Stomach (tissue), 9 donors: Measurements from ENCODE around the gene SIRPB1. TPM values are rescaled to one million over a fixed set of nuclear protein-coding genes. Genes with fewer than 3 reads are reported as not detected.

Source experiments
- DNase-seq, 2 donors: peaks; one replicate each; pipeline versions ENCODE4 v3.0.0 to v3.0.0-alpha.2; 2013 to 2019
- H3K27ac ChIP-seq, 5 donors: fragments of 200-600 bp in 4 of 5; sonication (generic) in 4 of 5; one replicate each; pipeline ENCODE4 v1.5.1; 2013 to 2019; ENCODE audit warnings: mild to moderate bottlenecking in 1 of 5, moderate library complexity in 1 of 5
- H3K27me3 ChIP-seq, 3 donors: fragments of 200-600 bp; sonication (generic); one replicate each; pipeline ENCODE4 v1.5.1; 2017 to 2019; ENCODE audit warnings: mixed run types in 1 of 3
- H3K36me3 ChIP-seq, 4 donors: fragments of 200-600 bp; sonication (generic); 1 replicate in 3 of 4; 2 replicates in 1 of 4; pipeline ENCODE4 v1.5.1; 2016 to 2019
- H3K4me1 ChIP-seq, 4 donors: fragments of 200-600 bp; sonication (generic); one replicate each; pipeline ENCODE4 v1.5.1; 2016 to 2019
- H3K4me3 ChIP-seq, 4 donors: fragments of 200-600 bp; sonication (generic) in 3 of 4; one replicate each; pipeline ENCODE4 v1.5.1; 2016 to 2019; ENCODE audit warnings: mild to moderate bottlenecking in 1 of 4
- H3K9me3 ChIP-seq, 4 donors: fragments of 200-600 bp; sonication (generic); one replicate each; pipeline ENCODE4 v1.5.1; 2016 to 2019
- CTCF ChIP-seq, 7 experiments: fragments of 450-650 bp in 4 of 7; fragments of 200-600 bp in 3 of 7; sonication (generic) in 3 of 7; IDR thresholded peaks; one replicate each; pipeline ENCODE4 v1.5.1; 2016 to 2019; ENCODE audit warnings: antibody characterized with exemption in 7 of 7, control low read depth in 2 of 7, mild to moderate bottlenecking in 1 of 7
- EP300 ChIP-seq: sonication (generic); formaldehyde crosslinking; IDR thresholded peaks from one replicate; pipeline ENCODE4 v1.6.1; 2017; ENCODE audit warnings: antibody characterized with exemption
- POLR2A ChIP-seq, 4 donors: fragments of 450-650 bp; IDR thresholded peaks; one replicate each; pipeline ENCODE4 v1.6.1; 2016; ENCODE audit warnings: antibody characterized with exemption in 4 of 4, control low read depth in 2 of 4, mild to moderate bottlenecking in 1 of 4, moderate library complexity in 1 of 4
- POLR2AphosphoS5 ChIP-seq, 3 donors: sonication (generic); formaldehyde crosslinking; IDR thresholded peaks; one replicate each; pipeline ENCODE4 v1.6.1; 2016; ENCODE audit warnings: antibody characterized with exemption in 3 of 3
- WGBS, 5 donors: extraction: QIAGEN DNeasy Blood & Tissue Kit in 3 of 5; methylation state at CpG; one replicate each; pipeline versions ENCODE4 v1.1.5 to v1.1.7; 2013 to 2018; 5-methylcytosine and 5-hydroxymethylcytosine counted together
- intact Hi-C: fragments of 100-400 bp; cut with DNase I; formaldehyde crosslinking; loops from one replicate; pipeline ENCODE4 v1.15.1; 2023; ENCODE audit warnings: low total_unique reads
- polyA plus RNA-seq, 3 donors: library from polyadenylated mRNA; stranded (reverse); fragments of 200-250 nt; gene quantifications; one replicate each; pipeline ENCODE4 v1.2.3, GENCODE V29; 2013
- total RNA-seq, 5 donors: library from RNA; depleted of rRNA; stranded (reverse); fragments of >200 nt; gene quantifications; one replicate each; pipeline versions ENCODE4 v1.1.0 to v1.2.3, GENCODE V29; 2014 to 2016
- donor health status: healthy with polysubstance abuse.
- donor health status: Bipolar disorder and iron deficiency.
- donor health status: healthy.

Gene SIRPB1
- total and polyA plus RNA-seq, 8 donors, result 0.18 to 14.0 (median 1.9) TPM; not detected in 2

- 20 to 36% (median 29%) methylated on average over 2 of the region's 2 CpGs for WGBS, 5 donors
- H3K9me3 ChIP-seq, result no peaks in the 10 kb centered on the region
- H3K4me3 ChIP-seq, result no peak overlapping the region
- H3K36me3 ChIP-seq, result no peaks in the 10 kb centered on the region
- TF ChIP-seq CTCF (IDR thresholded peaks at IDR 0.05), result no peak
- TF ChIP-seq POLR2AphosphoS5 (IDR thresholded peaks at IDR 0.05), result no peak
- TF ChIP-seq POLR2A (IDR thresholded peaks at IDR 0.05), result no peak
- TF ChIP-seq EP300, result no peak
- H3K27me3 ChIP-seq, result no peaks in the 10 kb centered on the region
- intact Hi-C loops, result loop anchor here (10.0 kb wide), 1 partner anchor 65 kb away; no protein-coding TSS in a partner anchor
- H3K27ac ChIP-seq, result no peak overlapping the region
- DNase-seq, result no peak
- no peaks in the 10 kb centered on the region for H3K4me1 ChIP-seq
These were observed 40.4 kb upstream of the SIRPB1 start for GRCh38 chr20:1660246-1660645.

DNA sequence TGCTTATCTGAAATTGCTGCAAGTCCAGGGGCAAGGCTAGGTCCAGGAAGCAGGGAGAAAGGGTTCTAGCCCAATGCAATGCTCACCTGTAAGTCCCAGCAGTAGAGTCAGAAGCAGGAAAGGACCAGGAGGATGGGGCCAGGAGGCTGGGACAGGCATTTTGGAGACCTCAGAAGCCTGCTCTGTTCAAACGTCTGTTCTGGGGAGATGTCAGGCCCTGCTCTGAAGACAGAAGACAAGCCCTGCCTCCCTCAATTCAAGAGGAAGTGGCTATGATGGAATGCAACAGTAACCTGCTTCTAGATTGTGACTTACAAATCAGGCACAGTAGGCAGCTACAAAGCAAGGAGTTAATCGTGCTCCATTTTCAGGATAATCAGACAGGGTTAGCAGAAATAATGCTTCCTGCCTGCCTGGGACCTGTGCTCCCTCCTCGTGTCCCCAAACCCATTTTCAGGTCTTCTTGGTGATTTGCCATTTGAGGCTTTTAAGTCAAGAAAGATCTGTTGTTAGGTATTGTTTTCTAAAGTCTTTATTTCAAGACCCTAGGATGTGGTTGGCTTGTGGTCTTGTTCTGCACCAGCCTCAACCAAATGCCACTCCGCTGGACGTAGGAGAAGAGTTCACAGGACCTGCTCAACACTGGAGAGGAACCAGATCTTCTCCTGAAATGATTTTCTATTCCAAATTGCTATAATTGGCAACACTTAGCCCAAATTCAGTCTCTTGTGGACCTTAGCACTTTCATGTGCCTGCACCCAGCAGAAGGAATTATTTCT, 37.9 kb upstream of the SIRPB1 start, which contains the start of gene SIRPG:
SIRPG (minus strand) TSS at position 224 of the 779 bp plus-strand sequence; CDS start at position 159, 65 bp downstream.
- Histone ChIP-seq H3K27me3 (no peaks in the 10 kb centered on the region), H3K9me3 (peaks cover 0 to 7% (median 2%) of the 10 kb centered on the region in 4 donors), H3K4me1 (no peaks in the 10 kb centered on the region), H3K4me3 (no peak within 1 kb of the TSS), H3K36me3 (no peaks in the 10 kb centered on the region), H3K27ac (peak within 1 kb of the TSS in 1 of 5 donors; percentile 47)
- peak in 1 of 2 donors; percentile 23 for DNase-seq
- intact Hi-C loops, result no loop called here
- TF ChIP-seq EP300 (no peak), CTCF (IDR thresholded peaks at IDR 0.05) (no peak)
- WGBS, 5 donors, result 56 to 63% (median 59%) methylated on average over 5 of the region's 5 CpGs

DNA sequence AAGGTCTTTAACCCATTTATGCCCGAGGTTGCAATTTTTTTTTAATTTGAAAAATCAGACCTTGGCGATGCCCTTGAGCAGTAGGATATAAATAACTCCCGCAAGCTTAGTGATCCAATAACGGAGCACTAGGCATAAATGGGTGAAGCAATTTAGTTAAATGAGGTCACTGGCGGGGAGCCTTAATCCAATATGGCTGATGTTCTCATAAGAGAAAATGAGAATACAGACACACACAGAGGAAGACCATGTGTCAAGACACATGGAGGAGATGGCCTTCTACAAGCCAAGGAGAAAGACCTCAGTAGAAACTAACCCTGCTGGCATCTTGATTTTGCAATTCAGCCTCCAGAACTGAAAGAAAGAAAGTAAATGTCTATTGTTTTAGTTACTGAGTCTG, 37.0 kb upstream of the SIRPB1 start:
- no peak for TF ChIP-seq EP300
- TF ChIP-seq CTCF (IDR thresholded peaks at IDR 0.05), result no peak
- no peak for TF ChIP-seq POLR2AphosphoS5 (IDR thresholded peaks at IDR 0.05)
- TF ChIP-seq POLR2A (IDR thresholded peaks at IDR 0.05), result no peak
- intact Hi-C loops, result no loop called here
- Histone ChIP-seq H3K27ac (peak overlapping the region in 1 of 5 donors; percentile 47), H3K4me1 (no peaks in the 10 kb centered on the region), H3K36me3 (no peaks in the 10 kb centered on the region), H3K9me3 (peaks cover 0 to 7% (median 2%) of the 10 kb centered on the region in 4 donors), H3K27me3 (no peaks in the 10 kb centered on the region), H3K4me3 (no peak overlapping the region)
- 76 to 84% (median 83%) methylated on average over 5 of the region's 5 CpGs for WGBS, 5 donors
- DNase-seq, result no peak

- DNase-seq, result no peak
- Histone ChIP-seq H3K4me1 (no peaks in the 10 kb centered on the region), H3K27me3 (no peaks in the 10 kb centered on the region), H3K9me3 (peaks cover 0 to 7% (median 2%) of the 10 kb centered on the region in 4 donors), H3K36me3 (no peaks in the 10 kb centered on the region), H3K27ac (no peak overlapping the region), H3K4me3 (no peak overlapping the region)
- intact Hi-C loops, result no loop called here
- TF ChIP-seq POLR2A (IDR thresholded peaks at IDR 0.05) (no peak), POLR2AphosphoS5 (IDR thresholded peaks at IDR 0.05) (no peak), CTCF (IDR thresholded peaks at IDR 0.05) (no peak), EP300 (no peak)
These were observed 35.2 kb upstream of the SIRPB1 start for GRCh38 chr20:1654996-1655395.
